H9 (cell line): Measurements from ENCODE around the gene SVEP1. TPM values are rescaled to one million over a fixed set of nuclear protein-coding genes. Genes with fewer than 3 reads are reported as not detected.

Experiments
- DNase-seq: peaks from one replicate; pipeline ENCODE4 v3.0.0-alpha.2; 2017
- H2AFZ ChIP-seq: one replicate; pipeline ENCODE4 v1.6.1; 2013; ENCODE audit warnings: mild to moderate bottlenecking, low read length, control low read depth, moderate library complexity
- H2AK5ac ChIP-seq: 2 replicates; pipeline ENCODE4 v1.6.1; 2013; ENCODE audit warnings: low read length, control low read depth, mixed read lengths; ENCODE audit not compliant: insufficient read length
- H2BK120ac ChIP-seq: one replicate; pipeline ENCODE4 v1.6.1; 2013; ENCODE audit warnings: low read depth, mild to moderate bottlenecking, low read length, control low read depth, inconsistent platforms; ENCODE audit not compliant: poor library complexity, severe bottlenecking
- H2BK12ac ChIP-seq: 2 replicates; pipeline ENCODE4 v1.6.1; 2013; ENCODE audit warnings: low read length, control low read depth, mixed read lengths, low read depth; ENCODE audit not compliant: insufficient read length
- H2BK15ac ChIP-seq: 2 replicates; pipeline ENCODE4 v1.6.1; 2013; ENCODE audit warnings: low read depth, low read length, control low read depth
- H2BK20ac ChIP-seq: one replicate; pipeline ENCODE4 v1.6.1; 2013; ENCODE audit warnings: low read depth, mild to moderate bottlenecking, low read length, control low read depth, inconsistent platforms; ENCODE audit not compliant: poor library complexity, severe bottlenecking
- H2BK5ac ChIP-seq: 2 replicates; pipeline ENCODE4 v1.6.1; 2013; ENCODE audit warnings: low read length, control low read depth, mixed read lengths; ENCODE audit not compliant: insufficient read length
- H3K14ac ChIP-seq: 2 replicates; pipeline ENCODE4 v1.6.1; 2013; ENCODE audit warnings: low read length, control low read depth; ENCODE audit not compliant: insufficient read depth
- H3K18ac ChIP-seq: 2 replicates; pipeline ENCODE4 v1.6.1; 2013; ENCODE audit warnings: low read depth, mild to moderate bottlenecking, mixed read lengths, low read length, control low read depth; ENCODE audit not compliant: insufficient read length
- H3K23ac ChIP-seq: 2 replicates; pipeline ENCODE4 v1.6.1; 2013; ENCODE audit warnings: low read length, control low read depth, mixed read lengths, low read depth; ENCODE audit not compliant: insufficient read length
- H3K23me2 ChIP-seq: 2 replicates; pipeline ENCODE4 v1.6.1; 2013; ENCODE audit warnings: low read depth, mild to moderate bottlenecking, mixed read lengths, low read length, control low read depth; ENCODE audit not compliant: insufficient read length, poor library complexity, severe bottlenecking
- H3K27ac ChIP-seq: 2 replicates; pipeline ENCODE4 v1.5.1; 2013; ENCODE audit warnings: low read length, control low read depth, mixed read lengths, low read depth; ENCODE audit not compliant: insufficient read length
- H3K27me3 ChIP-seq: 2 replicates; pipeline ENCODE4 v1.6.1; 2013; ENCODE audit warnings: low read length, control low read depth, inconsistent platforms; ENCODE audit not compliant: insufficient read depth
- H3K4ac ChIP-seq: 2 replicates; pipeline ENCODE4 v1.6.1; 2013; ENCODE audit warnings: low read depth, mild to moderate bottlenecking, control low read depth, inconsistent platforms, low read length, moderate library complexity
- H3K4me1 ChIP-seq: 2 replicates; pipeline ENCODE4 v1.6.1; 2013; ENCODE audit warnings: low read length, control low read depth, inconsistent platforms; ENCODE audit not compliant: insufficient read depth
- H3K4me2 ChIP-seq: 2 replicates; pipeline ENCODE4 v1.6.1; 2013; ENCODE audit warnings: low read length, control low read depth, mixed read lengths; ENCODE audit not compliant: insufficient read length, insufficient read depth
- H3K56ac ChIP-seq: 2 replicates; pipeline ENCODE4 v1.6.1; 2013; ENCODE audit warnings: low read depth, mild to moderate bottlenecking, mixed read lengths, low read length, control low read depth; ENCODE audit not compliant: insufficient read length
- H3K79me1 ChIP-seq: 2 replicates; pipeline ENCODE4 v1.6.1; 2013; ENCODE audit warnings: low read depth, mild to moderate bottlenecking, moderate library complexity, low read length, control low read depth, inconsistent platforms; ENCODE audit not compliant: insufficient read depth, poor library complexity, severe bottlenecking
- H3K79me2 ChIP-seq: 2 replicates; pipeline ENCODE4 v1.6.1; 2013; ENCODE audit warnings: low read length, control low read depth, inconsistent platforms; ENCODE audit not compliant: insufficient read depth
- H3K9ac ChIP-seq: 2 replicates; pipeline ENCODE4 v1.6.1; 2013; ENCODE audit warnings: low read length, control low read depth, mixed read lengths; ENCODE audit not compliant: insufficient read length; ENCODE audit errors: extremely low read depth
- H3K9me3 ChIP-seq: one replicate; pipeline ENCODE4 v1.6.1; 2013; ENCODE audit warnings: low read depth, low read length, inconsistent platforms; ENCODE audit not compliant: control insufficient read depth
- H3T11ph ChIP-seq: one replicate; pipeline ENCODE4 v1.6.1; 2013; ENCODE audit warnings: mild to moderate bottlenecking, low read length, control low read depth, inconsistent platforms
- H4K20me1 ChIP-seq: one replicate; pipeline ENCODE4 v1.6.1; 2013; ENCODE audit not compliant: control insufficient read depth, insufficient read length, insufficient read depth
- H4K5ac ChIP-seq: 2 replicates; pipeline ENCODE4 v1.6.1; 2013; ENCODE audit warnings: low read depth, mild to moderate bottlenecking, mixed read lengths, low read length, control low read depth; ENCODE audit not compliant: insufficient read length
- H4K8ac ChIP-seq: replicated peaks from 2 replicates; pipeline ENCODE4 v1.6.1; 2013; ENCODE audit warnings: low read length, control low read depth, mixed read lengths, low read depth; ENCODE audit not compliant: insufficient read length
- H4K91ac ChIP-seq: 2 replicates; pipeline ENCODE4 v1.6.1; 2013; ENCODE audit warnings: low read depth, mild to moderate bottlenecking, moderate library complexity, mixed read lengths, low read length, control low read depth; ENCODE audit not compliant: insufficient read length
- H3K27ac Mint-ChIP-seq, 3 experiments: 2 replicates in 2 of 3; 3 replicates in 1 of 3; pipeline ENCODE4 v1.8.0; 2020 to 2021; ENCODE audit warnings: mixed read lengths in 3 of 3, mild to moderate bottlenecking in 1 of 3, moderate library complexity in 1 of 3
- H3K27me3 Mint-ChIP-seq: 2 replicates; pipeline ENCODE4 v1.8.0; 2021; ENCODE audit warnings: low read depth, mild to moderate bottlenecking, moderate library complexity, mixed read lengths
- H3K36me3 Mint-ChIP-seq, 3 experiments: 2 replicates in 2 of 3; 3 replicates in 1 of 3; pipeline ENCODE4 v1.8.0; 2020 to 2021; ENCODE audit warnings: low read depth in 3 of 3, mixed read lengths in 3 of 3; ENCODE audit not compliant: insufficient read depth in 1 of 3
- H3K4me1 Mint-ChIP-seq, 2 experiments: 2 replicates each; pipeline ENCODE4 v1.8.0; 2020; ENCODE audit warnings: mixed read lengths in 2 of 2
- H3K4me3 Mint-ChIP-seq, 2 experiments: 2 replicates in 1 of 2; 3 replicates in 1 of 2; pipeline ENCODE4 v1.8.0; 2020 to 2021; ENCODE audit warnings: mild to moderate bottlenecking in 2 of 2, mixed read lengths in 2 of 2, moderate library complexity in 1 of 2
- H3K9me3 Mint-ChIP-seq, 2 experiments: 2 replicates in 1 of 2; 3 replicates in 1 of 2; pipeline ENCODE4 v1.8.0; 2020; ENCODE audit warnings: mild to moderate bottlenecking in 2 of 2, mixed read lengths in 2 of 2, moderate library complexity in 1 of 2
- CTCF ChIP-seq: fragments of 200-600 bp; sonication (generic); conservative IDR thresholded peaks from 3 replicates; pipeline ENCODE4 v1.8.0; 2021; ENCODE audit warnings: antibody characterized with exemption, mild to moderate bottlenecking
- WGBS: extraction: QIAGEN DNeasy Blood & Tissue Kit; methylation state at CpG from one replicate; pipeline ENCODE4 v1.1.7; 2013; ENCODE audit warnings: missing lambda C conversion rate, low lambda C conversion rate, mixed read lengths; ENCODE audit not compliant: insufficient read length; ENCODE audit errors: extremely low coverage; 5-methylcytosine and 5-hydroxymethylcytosine counted together
- total RNA-seq: library from RNA; stranded (reverse); gene quantifications from 2 replicates; pipeline ENCODE4 v1.2.1, GENCODE V29; 2021

The SVEP1 gene
- total RNA-seq, 1 experiment from 2014 or later: 0.17 TPM

GRCh38 chr9:110382731-110383130 is 196.8 kb downstream of the SVEP1 start:
- no peaks in the 10 kb centered on the region for H3K79me2 ChIP-seq
- H3K27ac ChIP-seq: no peak overlapping the region
- H2BK120ac ChIP-seq: no peak overlapping the region
- no peaks in the 10 kb centered on the region for H3K79me1 ChIP-seq
- H3K27me3 Mint-ChIP-seq: no peaks in the 10 kb centered on the region
- H3K4me1 Mint-ChIP-seq: peaks cover 3% of the 10 kb centered on the region in 2 experiments; a peak in 1 of 4 replicates
- no peak overlapping the region for H3K23ac ChIP-seq
- no peak overlapping the region for H3K9ac ChIP-seq
- H3K56ac ChIP-seq: no peak overlapping the region
- H2AFZ ChIP-seq: no peak overlapping the region
- H3K4me3 Mint-ChIP-seq: no peak overlapping the region
- no peak overlapping the region for H4K91ac ChIP-seq
- H2BK5ac ChIP-seq: no peak overlapping the region
- no peak overlapping the region for H2BK15ac ChIP-seq
- WGBS: no CpG with 5 or more reads among the region's 4 CpGs
- no peak overlapping the region for H2AK5ac ChIP-seq
- H3K4ac ChIP-seq: no peak overlapping the region
- H3K27ac Mint-ChIP-seq: no peak overlapping the region
- DNase-seq: no peak
- no peak overlapping the region for H2BK20ac ChIP-seq
- no peak for TF ChIP-seq CTCF
- H2BK12ac ChIP-seq: no peak overlapping the region
- H3K27me3 ChIP-seq: no peaks in the 10 kb centered on the region
- H3K4me2 ChIP-seq: no peak overlapping the region
- H3K36me3 Mint-ChIP-seq: no peaks in the 10 kb centered on the region
- H3K9me3 Mint-ChIP-seq: no peaks in the 10 kb centered on the region; a peak in 1 of 5 replicates
- no peak overlapping the region for H3K18ac ChIP-seq
- no peaks in the 10 kb centered on the region for H3K23me2 ChIP-seq
- H3T11ph ChIP-seq: no peak overlapping the region
- no peak overlapping the region for H3K14ac ChIP-seq
- no peak overlapping the region for H4K8ac ChIP-seq
- no peaks in the 10 kb centered on the region for H3K9me3 ChIP-seq
- H4K5ac ChIP-seq: no peak overlapping the region
- no peaks in the 10 kb centered on the region for H4K20me1 ChIP-seq
- no peaks in the 10 kb centered on the region for H3K4me1 ChIP-seq
